Heart left ventricle (tissue), 13 donors: ENCODE measurements around the gene CCIN.

Source experiments
- CTCF ChIP-seq, 12 donors: fragments of 200-600 bp; sonication (generic) in 4 of 12; IDR thresholded peaks; one replicate each; pipeline versions ENCODE4 v1.5.0 to v1.8.0; 2018 to 2022; ENCODE audit warnings: antibody characterized with exemption in 12 of 12, mild to moderate bottlenecking in 5 of 12
- POLR2A ChIP-seq, 2 donors: fragments of 450-650 bp; IDR thresholded peaks; one replicate each; pipeline ENCODE4 v1.6.1; 2017; ENCODE audit warnings: antibody characterized with exemption in 2 of 2, mild to moderate bottlenecking in 2 of 2, moderate library complexity in 2 of 2
- donor health status: ischemic (EF 13 %, LVEDD 7.1; RV severe dilation, severe dysfunction).
- donor health status: DM: no; HTN: yes; CAD: no.
- donor health status: DM: no; HTN: no; CAD: no.
- donor health status: ischemic (EF 25% LVEDD 6.9; RV normal size, moderate dysfunction).
- donor health status: ischemic (EF 25% LVEDD 5.7; RV mildly dilated, moderate dysfunction).
- donor health status: ischemic (EF 35%, LVEDD 5.7; RV mildly dilated, moderate dysfunction).
- donor health status: nonischemic (EF 11% LVEDD 7.7; RV severe dilation, severe dysfunction).
- donor health status: DM: yes; HTN: yes; CAD: no.
- donor health status: PGD.
- donor health status: ischemic (EF 29% LVEDD 5.4; RV normal size, mild dysfunction).
- donor health status: nonischemic (EF 23%, LVEDD 6.1; RV moderate dilation, normal function).

GRCh38 chr9:36213989-36214388, 44.8 kb downstream of the CCIN start:
- TF ChIP-seq CTCF (IDR thresholded peaks at IDR 0.05) (no peak), POLR2A (IDR thresholded peaks at IDR 0.05) (no peak)
